Skin epidermis (tissue), 12 donors: ENCODE measurements around the gene TMX1.
"Not testable (repeated sequence)": the region's sequence is repeated elsewhere in the genome, so short reads cannot be mapped to it uniquely, and the experiment has no call there.

Experiments used
- H3K27ac ChIP-seq, 21 experiments: fragments of 200-600 bp; sonication (generic) in 11 of 21; one replicate each; pipeline ENCODE4 v1.5.0; 2020; ENCODE audit warnings: mild to moderate bottlenecking in 3 of 21, inconsistent platforms in 2 of 21, moderate library complexity in 2 of 21
- H3K4me3 ChIP-seq, 7 experiments: fragments of 200-600 bp; sonication (generic) in 2 of 7; one replicate each; pipeline ENCODE4 v1.5.0; 2020; ENCODE audit warnings: inconsistent platforms in 2 of 7, mild to moderate bottlenecking in 2 of 7, moderate library complexity in 1 of 7

TMX1 gene, protein sequence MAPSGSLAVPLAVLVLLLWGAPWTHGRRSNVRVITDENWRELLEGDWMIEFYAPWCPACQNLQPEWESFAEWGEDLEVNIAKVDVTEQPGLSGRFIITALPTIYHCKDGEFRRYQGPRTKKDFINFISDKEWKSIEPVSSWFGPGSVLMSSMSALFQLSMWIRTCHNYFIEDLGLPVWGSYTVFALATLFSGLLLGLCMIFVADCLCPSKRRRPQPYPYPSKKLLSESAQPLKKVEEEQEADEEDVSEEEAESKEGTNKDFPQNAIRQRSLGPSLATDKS

DNA sequence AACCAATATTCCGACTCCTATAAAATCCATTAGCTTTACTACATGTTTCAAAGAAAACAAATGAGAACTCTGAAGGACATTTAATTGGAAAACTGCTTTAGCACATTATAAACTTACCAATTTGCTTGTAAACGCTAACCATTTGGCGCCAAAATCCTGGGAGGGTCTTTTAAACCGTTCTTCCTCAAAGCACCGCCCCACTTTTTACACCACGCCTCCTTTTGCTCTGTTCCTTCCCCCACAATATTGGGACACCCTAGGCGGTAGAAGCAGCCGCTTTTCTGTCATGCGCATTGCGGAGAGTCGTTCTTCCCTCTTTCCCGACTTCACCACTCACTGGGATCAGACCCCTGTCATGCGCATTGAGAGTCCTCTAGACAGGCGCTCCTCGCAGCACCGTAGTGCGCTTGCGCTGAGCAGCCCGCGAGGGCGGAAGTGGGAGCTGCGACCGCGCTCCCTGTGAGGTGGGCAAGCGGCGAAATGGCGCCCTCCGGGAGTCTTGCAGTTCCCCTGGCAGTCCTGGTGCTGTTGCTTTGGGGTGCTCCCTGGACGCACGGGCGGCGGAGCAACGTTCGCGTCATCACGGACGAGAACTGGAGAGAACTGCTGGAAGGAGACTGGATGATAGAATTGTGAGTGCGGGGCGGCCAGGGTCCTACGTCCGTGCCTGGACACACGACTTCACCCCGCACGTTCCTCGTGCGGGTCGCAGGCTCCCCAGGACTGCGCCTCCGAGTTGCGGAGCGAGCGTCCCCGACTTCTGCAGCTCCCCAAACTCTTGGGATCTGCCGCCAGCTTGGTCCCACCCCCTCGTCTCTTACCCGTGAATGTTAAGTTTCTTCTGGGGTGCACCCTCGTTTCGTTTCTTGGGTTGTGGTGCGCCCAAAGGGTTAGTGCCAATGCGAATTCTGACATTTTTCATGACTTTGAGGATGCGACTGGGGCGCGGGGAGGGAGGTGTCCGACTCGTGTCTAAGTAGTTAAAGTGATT is at the start of gene TMX1:
TMX1 (plus strand) TSS at position 435 of the 991 bp plus-strand sequence; CDS start at position 481, 46 bp downstream.
- Histone ChIP-seq H3K4me3 (peak within 1 kb of the TSS; percentile 72 to 99 (median 85)), H3K27ac (peak within 1 kb of the TSS; percentile 65 to 98 (median 89))

DNA sequence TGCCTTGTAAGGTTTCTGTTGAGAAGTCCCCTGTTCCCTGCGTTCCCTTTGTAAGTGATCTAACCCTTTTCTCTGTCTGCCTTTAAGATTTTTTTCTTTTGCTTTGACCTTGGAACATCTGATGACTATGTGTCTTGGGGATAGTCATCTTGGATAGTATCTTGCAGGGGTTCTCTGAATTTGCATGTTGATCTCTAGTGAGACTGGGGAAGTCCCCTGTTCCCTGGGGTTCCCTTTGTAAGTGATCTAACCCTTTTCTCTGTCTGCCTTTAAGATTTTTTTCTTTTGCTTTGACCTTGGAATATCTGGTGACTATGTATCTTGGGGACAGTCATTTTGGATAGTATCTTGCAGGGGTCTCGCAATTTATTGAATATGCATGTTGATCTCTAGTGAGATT is 38.2 kb upstream of the TMX1 start:
- Histone ChIP-seq H3K4me3 (no peak overlapping the region), H3K27ac (no peak overlapping the region)

DNA sequence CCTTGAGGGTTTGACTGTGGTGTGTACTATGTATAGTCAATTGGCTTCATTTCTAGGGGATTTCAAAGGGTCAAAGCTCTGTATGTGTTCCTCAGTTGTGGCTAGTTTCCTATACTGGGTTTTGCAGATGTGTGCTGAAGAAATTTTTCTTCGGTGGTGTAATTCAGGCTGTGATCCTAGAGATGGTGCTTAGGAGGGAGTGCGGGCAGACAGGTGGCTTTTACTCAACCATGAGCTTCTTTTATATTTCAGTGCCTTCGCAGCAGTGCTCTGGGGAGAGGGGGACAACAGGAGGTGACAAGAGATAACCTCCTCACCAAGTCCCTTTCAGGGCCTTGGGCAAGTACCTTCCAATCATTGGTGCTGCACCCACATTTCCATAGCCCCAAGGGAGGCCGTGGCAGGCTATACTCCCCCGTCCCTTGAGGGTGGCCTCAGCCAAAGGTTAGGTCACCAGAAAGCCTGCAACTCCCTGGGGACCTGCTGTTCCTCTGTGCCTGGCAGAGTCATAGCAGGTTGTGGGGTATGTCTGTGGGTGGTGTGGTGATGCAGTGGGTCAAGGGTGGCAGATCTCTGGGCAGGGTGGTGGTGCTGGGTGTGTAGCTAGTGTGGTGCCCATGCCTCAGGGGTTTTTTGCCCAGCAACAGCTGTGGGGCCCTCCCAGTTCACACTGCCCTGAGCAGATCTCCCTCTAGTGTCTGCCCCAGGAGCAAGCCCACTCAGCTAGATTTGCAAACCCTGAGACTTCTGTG is 37.0 kb upstream of the TMX1 start:
- Histone ChIP-seq H3K27ac (no peak overlapping the region), H3K4me3 (no peak overlapping the region)

DNA sequence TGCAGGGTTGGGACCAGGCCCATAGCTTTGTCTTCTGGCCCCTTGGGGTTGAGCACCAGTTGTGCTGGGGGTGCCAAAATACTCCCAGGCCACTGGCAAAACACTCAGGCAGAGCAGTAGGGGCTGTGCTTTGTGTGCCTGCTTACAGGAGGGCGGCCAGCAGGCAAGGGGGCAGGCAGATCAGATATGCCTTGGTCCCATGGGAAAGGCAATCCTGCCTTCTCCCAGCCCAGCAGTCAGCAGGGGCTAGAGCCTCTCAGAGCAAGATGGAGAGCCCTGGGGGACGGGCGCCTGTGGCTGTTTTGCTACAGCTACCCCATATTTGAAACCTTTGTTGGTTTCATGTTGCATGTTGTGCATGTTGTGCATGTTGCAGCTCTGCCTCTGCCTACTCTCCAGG is 36.2 kb upstream of the TMX1 start:
- Histone ChIP-seq H3K4me3 (no peak overlapping the region), H3K27ac (no peak overlapping the region)

DNA sequence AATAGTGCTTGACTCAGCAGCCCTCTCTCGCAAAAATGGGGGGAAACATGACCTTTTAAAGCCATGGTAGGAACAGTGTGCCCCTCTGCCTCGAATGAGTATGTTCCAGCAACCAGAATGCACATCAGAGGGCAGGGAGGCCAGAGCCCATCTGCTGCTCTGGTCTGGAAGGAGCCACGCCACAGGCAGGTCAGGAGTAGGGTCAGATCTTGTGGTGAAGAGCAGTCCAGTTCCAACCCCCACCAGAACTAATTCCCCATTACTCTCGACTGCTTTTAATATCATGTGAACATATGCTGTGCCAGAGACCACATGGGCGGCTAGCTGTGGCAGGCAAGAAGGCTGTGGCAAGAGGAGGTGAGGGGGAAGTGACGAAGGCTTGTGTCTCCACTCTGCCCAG is 34.6 kb upstream of the TMX1 start:
- no peak overlapping the region for H3K27ac ChIP-seq
- no peak overlapping the region for H3K4me3 ChIP-seq

DNA sequence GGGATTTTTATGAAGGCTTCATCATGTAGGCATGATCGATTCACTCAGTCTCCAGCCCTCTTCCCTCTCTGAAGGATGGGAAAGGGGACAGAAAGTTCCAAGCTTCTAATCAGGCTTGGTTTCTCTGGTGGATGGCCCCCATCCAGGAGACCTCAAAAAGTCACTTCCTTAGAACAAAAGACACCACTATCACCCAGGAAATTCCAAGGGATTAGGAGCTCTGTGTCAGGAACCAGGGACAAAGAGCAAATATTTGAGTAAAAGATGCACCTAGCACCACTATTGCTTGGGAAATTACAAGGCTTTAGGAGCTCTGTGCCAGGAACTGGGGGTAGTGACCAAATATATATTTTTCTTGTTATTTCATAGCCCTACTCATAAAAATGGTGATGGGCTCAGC is 33.6 kb upstream of the TMX1 start:
- Histone ChIP-seq H3K27ac (no peak overlapping the region), H3K4me3 (no peak overlapping the region)

DNA sequence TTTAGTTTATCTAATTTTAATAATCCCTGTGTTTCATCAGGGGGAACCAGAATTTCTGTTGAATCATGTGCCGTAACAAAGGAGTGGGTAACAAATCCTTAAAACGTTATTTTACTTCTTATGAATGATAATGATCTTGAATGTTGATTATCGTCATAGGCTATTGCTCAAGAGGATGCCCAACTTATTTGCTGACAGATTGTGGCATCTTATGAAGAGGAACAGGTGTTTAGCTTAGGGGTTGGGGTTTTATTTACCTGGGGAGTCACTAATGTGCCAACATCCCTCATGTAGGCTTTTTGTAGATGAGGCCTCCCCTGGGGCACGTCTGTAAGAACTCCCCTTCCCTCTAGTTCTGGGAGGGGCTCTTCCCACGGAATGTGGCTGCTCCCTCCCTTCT is 32.4 kb upstream of the TMX1 start:
- Histone ChIP-seq H3K4me3 (no peak overlapping the region), H3K27ac (no peak overlapping the region)

DNA sequence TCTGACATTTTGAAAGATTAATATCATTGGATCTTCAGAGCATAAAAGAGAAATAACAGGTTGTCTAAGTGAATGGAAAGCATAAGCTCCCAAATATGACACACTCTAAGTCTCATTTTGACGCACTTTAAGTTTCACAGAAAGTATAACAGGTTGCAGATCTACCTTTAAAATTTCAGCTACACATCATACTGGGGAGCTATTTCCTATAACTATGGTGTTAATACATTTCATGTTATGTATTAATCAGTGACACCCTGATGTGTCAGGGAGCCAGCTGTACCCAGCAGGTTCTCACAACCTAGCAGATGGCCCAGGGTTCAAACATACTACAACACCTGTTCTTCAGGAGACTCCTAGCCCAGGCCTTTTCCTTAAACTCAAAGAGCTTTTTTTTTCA is 31.1 kb upstream of the TMX1 start:
- Histone ChIP-seq H3K4me3 (no peak overlapping the region), H3K27ac (no peak overlapping the region)

DNA sequence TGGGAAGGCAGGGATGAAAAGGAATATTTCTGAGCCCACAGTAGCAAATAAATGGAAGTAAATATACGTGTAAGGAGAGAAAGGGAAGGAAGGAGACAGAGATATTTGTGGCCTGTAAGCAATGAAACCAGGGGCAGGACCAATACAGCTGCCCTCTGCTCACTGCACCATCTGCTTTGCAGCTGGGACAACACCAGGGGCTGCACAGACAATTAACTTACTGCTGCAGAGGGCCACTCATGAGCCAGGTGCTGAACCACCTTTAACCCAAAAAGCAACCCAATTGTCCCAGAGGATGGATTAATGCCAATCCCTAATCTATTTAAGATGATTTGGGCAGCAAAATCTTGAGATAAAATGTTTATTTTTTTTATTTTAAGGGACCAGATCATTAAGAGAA is 30.6 kb upstream of the TMX1 start:
- Histone ChIP-seq H3K27ac (no peak overlapping the region), H3K4me3 (no peak overlapping the region)

DNA sequence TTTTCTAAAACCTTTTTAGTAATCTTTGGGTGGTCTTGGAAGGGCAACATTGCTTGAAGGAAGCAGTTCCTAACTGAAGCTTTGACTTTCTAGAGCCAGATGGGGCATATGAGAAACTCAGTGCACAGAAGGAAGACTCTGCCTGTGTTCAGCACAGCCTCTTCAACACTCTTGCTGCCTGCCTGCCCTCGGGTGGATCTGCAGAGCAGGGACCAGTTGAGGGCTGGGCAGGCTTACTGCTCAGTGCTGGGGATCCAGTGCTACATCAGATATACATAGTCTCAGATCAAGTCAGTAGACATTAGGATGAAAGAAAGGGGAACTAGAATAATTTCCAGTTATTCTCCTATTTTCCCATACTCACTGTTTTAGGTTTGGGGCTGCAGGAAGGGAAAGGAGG is 29.5 kb upstream of the TMX1 start:
- H3K27ac ChIP-seq: no peak overlapping the region
- no peak overlapping the region for H3K4me3 ChIP-seq

DNA sequence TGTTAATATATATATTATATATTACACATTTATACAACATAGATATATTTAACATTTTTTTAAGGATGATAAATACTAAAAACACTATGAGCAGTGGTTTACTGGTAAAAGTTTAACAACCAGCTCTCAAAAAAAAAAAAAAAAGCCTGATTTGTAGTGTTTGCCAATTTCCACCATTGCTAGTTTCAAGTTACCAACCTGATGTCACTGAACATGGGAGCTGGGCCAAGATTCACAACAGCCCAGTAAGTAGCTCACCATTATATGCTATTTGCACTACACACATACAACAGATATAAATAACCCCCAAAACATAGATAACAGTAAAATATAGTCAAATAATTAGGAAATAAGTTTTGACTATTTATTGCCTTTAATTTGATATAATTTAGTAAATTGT is 28.9 kb upstream of the TMX1 start:
- no peak overlapping the region for H3K4me3 ChIP-seq
- no peak overlapping the region for H3K27ac ChIP-seq

DNA sequence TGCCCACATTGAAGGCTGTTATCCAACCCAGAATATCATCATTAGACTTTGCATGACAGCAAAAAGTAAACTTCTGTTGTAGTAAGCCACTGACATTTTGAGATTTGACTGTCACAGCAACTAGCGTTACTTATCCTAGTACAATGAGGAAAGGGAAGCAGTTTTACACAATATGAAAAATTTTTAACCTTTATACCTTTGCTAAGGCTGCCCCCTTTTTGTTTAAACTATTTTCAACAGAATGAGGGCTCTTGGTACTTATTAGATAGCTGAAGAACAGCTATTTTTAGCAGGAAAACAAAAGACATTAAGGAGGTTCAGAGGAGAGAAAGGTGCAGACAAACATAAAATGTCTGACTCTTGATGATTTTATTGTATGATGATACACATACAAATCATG is 23.4 kb upstream of the TMX1 start:
- Histone ChIP-seq H3K4me3 (no peak overlapping the region), H3K27ac (no peak overlapping the region)

DNA sequence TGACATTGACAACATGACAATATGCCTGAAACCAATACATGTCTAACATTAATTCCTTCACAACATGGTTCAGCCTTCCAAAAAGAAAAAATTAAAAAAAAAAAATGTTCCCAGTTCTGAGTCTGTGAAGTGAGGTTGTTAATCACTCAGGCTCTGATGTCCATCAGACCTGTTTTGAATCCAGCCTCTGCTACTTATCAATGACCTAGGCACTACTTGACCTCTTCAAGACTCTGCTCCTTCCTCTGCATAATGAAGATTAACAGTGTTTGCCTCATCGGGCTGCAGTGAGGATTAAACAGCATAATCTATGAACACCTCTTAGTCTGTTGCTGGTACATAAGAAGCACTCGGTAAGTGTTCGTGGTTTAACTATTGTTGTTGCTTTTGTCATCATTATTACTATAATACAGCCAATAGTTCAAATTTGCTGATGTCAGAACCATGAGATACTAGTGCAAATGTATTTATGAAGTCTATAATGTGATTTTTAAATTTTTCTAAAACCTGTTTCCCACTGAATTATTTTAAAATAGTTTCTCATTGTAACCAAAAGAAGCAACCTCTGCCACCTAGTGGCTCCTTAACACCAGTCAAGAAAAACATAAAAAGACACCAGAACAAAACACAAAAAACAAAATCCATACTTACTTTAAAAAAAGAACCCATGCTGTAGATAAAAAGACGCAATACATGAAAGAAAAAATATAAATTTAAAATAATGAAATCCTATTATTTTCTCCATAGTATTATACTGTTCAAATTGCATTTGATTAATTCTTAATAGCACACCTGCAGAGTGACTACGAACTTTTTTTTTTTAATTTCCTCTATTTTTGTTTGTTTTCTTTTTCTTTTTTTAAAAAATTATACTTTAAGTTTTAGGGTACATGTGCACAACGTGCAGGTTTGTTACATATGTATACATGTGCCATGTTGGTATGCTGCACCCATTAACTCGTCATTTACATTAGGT is 20.3 kb upstream of the TMX1 start:
- Histone ChIP-seq H3K4me3 (no peak overlapping the region), H3K27ac (no peak overlapping the region)

DNA sequence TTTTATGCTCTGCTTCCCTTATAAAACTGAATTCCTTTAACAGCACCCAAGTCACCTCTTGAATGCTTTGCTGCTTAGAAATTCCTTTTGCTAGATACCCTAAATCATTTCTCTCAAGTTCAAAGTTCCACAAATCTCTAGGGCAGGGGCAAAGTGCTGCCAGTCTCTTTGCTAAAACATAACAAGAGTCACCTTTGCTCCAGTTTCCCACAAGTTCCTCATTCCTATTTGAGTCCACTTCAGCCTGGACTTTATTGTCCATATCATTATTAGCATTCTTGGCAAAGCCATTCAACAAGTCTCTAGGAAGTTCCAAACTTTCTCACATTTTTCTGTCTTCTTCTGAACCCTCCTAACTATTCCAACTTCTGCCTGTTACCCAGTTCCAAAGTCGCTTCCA is 16.6 kb upstream of the TMX1 start:
- not testable (repeated sequence) for H3K4me3 ChIP-seq, H3K27ac ChIP-seq

DNA sequence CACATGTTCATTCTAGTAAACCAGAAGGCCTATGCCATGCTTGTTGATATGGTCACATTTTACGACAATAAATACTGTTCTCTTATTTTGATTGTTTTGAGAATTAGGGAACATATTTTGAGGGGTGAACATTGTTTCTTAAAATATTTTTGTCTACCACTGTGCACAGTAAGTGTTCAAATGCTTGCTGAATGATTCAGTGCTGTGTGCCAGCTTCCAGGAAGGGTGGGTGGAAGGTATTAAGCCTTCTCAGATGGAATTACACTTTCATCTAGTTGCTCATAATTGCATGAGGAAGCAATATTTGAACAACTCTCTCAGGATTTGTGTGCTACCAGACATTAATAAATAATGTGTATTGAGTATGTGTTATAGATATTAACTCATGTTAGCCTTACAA is 15.5 kb upstream of the TMX1 start:
- Histone ChIP-seq H3K4me3 (no peak overlapping the region), H3K27ac (no peak overlapping the region)

DNA sequence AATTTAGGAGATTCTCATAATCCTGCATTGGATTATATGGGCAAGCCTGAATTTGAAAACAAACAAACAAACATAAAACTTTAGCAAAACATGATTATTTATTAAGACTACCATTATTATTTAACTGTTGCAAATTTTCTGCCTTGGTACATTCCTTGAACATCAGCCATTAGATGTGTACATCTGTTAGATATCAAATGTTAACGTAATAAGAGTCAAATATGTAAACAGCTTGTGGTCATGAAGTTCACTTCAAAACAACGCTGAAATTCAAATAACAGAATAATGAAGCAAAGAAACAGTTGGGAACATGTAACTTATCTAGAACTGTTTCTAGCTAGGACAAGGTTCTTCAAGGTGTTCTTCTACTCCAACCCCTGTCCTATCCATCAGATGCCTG is 14.3 kb upstream of the TMX1 start:
- H3K4me3 ChIP-seq: no peak overlapping the region
- no peak overlapping the region for H3K27ac ChIP-seq

DNA sequence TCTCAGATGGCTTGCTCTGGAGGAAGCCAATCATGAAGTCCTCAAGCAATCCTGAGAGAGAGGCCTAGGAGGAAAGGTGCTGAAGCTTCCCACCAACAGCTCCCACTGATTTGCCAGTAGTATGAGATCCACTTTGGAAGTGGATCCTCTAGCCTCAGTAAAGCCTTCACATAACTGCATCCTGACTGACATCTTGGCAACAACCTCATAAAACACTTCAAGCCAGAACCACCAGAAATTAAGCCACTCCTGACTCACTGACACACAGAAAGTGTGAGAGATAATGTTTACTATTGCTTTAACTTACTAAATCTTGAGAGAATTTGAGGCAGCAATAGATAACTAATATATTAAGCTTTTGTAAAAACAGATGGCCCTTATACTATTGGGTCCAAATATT is 11.7 kb upstream of the TMX1 start:
- H3K4me3 ChIP-seq: no peak overlapping the region
- no peak overlapping the region for H3K27ac ChIP-seq

DNA sequence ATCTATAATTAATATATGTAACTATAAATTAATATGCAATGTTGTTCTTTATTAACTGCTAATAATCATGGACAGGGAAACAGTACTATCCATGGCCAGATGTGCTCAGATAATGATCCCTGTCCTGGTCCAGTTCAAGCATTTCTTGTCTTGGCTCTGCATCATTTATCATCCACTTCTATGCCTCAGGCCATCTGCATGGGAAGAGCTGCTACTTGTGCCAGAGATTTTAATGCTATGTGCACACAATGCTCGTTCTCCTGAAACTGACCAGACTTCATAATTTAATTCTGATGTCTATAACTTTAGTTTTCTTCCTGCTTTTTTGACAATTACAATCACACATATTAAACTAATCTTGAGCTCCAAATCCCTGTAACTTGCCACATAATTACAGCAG is 11.2 kb upstream of the TMX1 start:
- no peak overlapping the region for H3K27ac ChIP-seq
- no peak overlapping the region for H3K4me3 ChIP-seq

DNA sequence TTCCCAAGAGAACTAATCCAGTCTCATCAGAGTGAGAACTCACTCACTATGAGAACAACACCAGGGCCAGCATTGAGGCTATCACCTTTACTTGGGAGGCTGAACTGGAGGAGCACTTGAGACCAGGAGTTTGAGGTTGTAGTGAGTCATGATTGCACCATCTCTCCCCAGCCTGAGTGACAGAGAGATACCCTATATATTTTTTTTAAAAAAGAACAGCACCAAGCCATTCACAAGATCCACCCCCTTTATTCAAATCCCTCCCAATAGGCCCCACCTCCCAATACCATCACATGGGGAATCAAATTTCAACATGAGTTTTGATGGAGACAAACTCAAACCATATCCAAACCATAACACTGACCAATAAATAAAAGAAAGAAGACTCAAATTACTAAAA is 3.7 kb upstream of the TMX1 start:
- Histone ChIP-seq H3K4me3 (no peak overlapping the region), H3K27ac (no peak overlapping the region)
